Brain microvascular endothelial cell (primary cell): Measurements from ENCODE around the gene NAMPT.

Source experiments
- DNase-seq: peaks from one replicate; pipeline ENCODE4 v3.0.0-alpha.2; 2020
- H3K27ac ChIP-seq: fragments of 250-450 bp; sonication (Bioruptor Pico); 2 replicates; pipeline ENCODE4 v1.5.1; 2020; ENCODE audit warnings: mild to moderate bottlenecking, moderate library complexity
- H3K27me3 ChIP-seq: fragments of 250-450 bp; sonication (Bioruptor Pico); replicated peaks from 2 replicates; pipeline ENCODE4 v1.5.1; 2020; ENCODE audit warnings: mild to moderate bottlenecking
- H3K36me3 ChIP-seq: fragments of 250-450 bp; sonication (Bioruptor Pico); replicated peaks from 2 replicates; pipeline ENCODE4 v1.5.1; 2020; ENCODE audit warnings: mild to moderate bottlenecking
- H3K4me3 ChIP-seq: 2 replicates; pipeline ENCODE4 v1.5.1; 2011; ENCODE audit warnings: low read depth, mild to moderate bottlenecking, control low read depth, low read length, moderate library complexity
- in situ Hi-C: cut with HindIII; loops from 2 replicates; pipeline ENCODE4 v1.10.0; 2017; ENCODE audit warnings: low sequenced_read_pairs, low pct_ligation_motif_present
- TF ChIP-seq, protein P1 (sequence below): IDR thresholded peaks from 2 replicates; pipeline ENCODE4 v1.5.1; 2011; ENCODE audit warnings: low read depth, mild to moderate bottlenecking, moderate library complexity, low read length, control low read depth, inconsistent platforms; ENCODE audit errors: missing control alignments

The NAMPT gene

DNA sequence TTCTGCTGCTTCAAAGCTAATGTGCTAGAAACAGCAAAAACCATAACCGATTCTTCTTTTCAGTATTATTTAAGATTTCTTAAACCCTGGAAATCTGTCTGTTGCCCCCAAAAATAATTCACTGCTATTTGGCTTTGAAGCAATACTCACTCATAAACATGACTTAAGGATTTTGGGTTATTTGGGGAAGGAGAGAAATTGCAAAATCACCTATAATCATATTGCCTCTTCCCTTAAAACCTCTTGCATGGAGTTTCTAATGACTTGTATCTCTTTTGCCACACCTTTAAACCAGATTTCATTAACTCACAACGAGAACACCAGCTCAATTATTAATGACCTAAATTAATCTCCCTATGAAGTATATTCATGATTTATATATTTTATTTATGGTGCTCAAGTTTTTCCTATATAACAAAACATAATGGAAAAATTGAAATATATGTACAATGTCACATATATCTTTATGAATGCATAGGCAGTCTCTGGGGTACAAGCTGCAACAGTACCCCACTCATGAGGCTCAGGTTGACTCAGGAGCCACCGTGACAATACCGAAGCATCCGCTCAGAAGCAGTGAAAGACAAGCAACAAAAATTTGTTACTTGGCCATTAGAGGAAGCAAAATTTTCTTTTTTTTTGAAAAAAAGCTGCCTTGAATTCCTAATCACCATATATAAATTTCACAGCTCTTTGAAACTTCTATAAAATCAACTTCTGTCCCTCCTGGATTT lies 3.0 kb downstream of the NAMPT start:
- no peak overlapping the region for H3K27ac ChIP-seq
- no peaks in the 10 kb centered on the region for H3K27me3 ChIP-seq
- no peak overlapping the region for H3K4me3 ChIP-seq
- DNase-seq, result no peak
- no peaks in the 10 kb centered on the region for H3K36me3 ChIP-seq
- TF ChIP-seq, protein P1, sequence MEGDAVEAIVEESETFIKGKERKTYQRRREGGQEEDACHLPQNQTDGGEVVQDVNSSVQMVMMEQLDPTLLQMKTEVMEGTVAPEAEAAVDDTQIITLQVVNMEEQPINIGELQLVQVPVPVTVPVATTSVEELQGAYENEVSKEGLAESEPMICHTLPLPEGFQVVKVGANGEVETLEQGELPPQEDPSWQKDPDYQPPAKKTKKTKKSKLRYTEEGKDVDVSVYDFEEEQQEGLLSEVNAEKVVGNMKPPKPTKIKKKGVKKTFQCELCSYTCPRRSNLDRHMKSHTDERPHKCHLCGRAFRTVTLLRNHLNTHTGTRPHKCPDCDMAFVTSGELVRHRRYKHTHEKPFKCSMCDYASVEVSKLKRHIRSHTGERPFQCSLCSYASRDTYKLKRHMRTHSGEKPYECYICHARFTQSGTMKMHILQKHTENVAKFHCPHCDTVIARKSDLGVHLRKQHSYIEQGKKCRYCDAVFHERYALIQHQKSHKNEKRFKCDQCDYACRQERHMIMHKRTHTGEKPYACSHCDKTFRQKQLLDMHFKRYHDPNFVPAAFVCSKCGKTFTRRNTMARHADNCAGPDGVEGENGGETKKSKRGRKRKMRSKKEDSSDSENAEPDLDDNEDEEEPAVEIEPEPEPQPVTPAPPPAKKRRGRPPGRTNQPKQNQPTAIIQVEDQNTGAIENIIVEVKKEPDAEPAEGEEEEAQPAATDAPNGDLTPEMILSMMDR, result no peak
- in situ Hi-C loops, result no loop called here

DNA sequence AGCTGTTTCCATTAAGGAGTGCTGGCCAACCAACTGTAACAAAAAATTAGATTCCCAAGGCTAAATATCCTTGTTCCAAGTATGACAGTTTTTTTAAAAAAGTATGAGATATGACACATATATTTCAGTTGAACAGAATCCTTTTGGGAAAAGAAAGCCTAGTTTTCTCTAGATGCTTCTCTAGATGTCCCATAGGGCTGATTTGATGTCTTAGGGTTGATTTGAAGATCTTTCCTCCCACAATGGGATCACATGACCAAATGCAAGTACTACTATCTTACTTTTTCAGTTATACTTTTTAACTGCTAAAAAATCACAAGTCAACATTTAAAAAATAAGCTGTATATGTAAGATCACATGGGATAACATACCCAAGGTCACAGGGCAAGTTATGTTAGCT lies 3.7 kb downstream of the NAMPT start:
- no peak for DNase-seq
- in situ Hi-C loops, result no loop called here
- Histone ChIP-seq H3K36me3 (no peaks in the 10 kb centered on the region), H3K27ac (no peak overlapping the region), H3K4me3 (no peak overlapping the region), H3K27me3 (no peaks in the 10 kb centered on the region)
- TF ChIP-seq, protein P1, result no peak

DNA sequence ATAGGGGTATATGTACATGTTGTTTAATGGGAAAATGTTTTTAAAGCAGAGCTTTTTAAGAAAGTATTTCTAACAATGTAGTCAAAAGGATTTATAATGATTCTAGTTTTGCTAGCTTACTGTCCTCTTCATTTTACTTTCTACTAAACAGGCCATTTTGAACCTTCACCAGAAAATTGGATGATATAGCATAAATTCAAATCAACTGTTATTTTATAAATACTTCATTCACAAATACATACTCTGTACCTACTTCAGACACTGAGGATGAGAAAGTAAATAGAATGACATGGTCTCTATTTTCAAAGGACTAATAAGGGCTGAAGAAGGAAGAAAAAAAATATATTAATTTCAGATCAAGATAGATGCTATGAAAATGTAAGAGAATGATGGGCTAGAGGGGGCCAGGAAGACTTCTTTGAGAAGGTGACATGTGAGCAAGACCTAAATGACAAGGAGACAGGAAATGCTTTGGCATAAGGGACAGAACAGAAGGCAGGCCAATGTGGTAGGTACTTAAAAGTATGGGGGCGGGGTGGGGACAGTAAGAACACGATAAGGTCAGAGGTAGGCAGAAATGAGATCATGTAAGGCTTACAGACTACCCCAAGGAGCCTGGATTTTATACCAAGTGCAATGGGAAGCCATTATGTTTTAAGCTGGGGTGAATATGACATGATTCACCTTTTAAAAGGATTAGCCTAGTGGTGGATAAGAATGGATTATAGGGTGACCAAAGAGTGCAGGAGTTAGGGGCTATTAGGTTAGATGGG lies 5.2 kb downstream of the NAMPT start:
- in situ Hi-C loops, result no loop called here

DNA sequence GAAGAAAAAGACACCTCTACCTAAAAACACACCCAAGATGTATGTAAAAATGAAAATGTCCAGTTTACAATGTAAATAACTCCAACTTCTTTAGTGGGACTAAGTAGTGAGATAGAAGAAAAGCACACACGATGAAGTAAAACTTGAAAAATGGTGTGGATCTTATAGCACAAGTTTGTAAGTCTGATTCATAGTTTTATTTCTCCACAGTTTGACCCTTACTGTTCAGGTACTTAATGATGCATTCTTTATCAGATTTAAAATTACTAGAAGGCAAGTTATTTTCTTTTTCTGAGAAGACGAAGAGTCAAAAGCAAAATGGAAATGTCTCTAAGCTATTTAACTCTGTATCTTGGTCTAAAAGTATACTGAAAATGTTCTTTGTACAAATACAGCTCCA lies 6.1 kb downstream of the NAMPT start:
- TF ChIP-seq, protein P1, result no peak
- Histone ChIP-seq H3K27me3 (no peaks in the 10 kb centered on the region), H3K27ac (no peak overlapping the region), H3K36me3 (peaks cover 3% of the 10 kb centered on the region), H3K4me3 (no peak overlapping the region)
- in situ Hi-C loops, result no loop called here
- no peak for DNase-seq

More for the DNA sequence above, 5.2 kb downstream of the NAMPT start:
- Histone ChIP-seq H3K27ac (no peak overlapping the region), H3K4me3 (no peak overlapping the region), H3K27me3 (no peaks in the 10 kb centered on the region), H3K36me3 (peaks cover under 1% of the 10 kb centered on the region)
- TF ChIP-seq, protein P1, result no peak
- no peak for DNase-seq

DNA sequence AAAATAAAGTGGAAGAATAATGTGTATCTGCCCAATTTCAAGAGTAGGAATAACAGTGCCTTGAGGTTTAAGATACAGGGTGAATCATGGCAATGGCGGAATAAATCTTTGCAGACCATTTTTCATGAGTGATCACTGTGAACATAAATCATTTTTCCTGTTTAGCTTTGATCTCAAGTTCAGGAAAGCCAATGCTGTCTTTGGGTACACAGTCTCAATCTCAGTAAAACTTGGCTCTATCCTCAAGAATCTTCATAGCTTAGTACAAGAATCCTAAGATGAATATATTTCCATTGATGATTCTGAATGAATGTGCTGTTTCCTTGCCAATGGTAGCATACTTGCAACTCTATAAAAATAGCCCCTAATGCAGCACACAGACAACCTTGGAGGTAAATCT lies 6.8 kb downstream of the NAMPT start:
- TF ChIP-seq, protein P1, result no peak
- Histone ChIP-seq H3K27ac (no peak overlapping the region), H3K4me3 (no peak overlapping the region), H3K36me3 (peaks cover 5% of the 10 kb centered on the region), H3K27me3 (no peaks in the 10 kb centered on the region)
- in situ Hi-C loops, result no loop called here
- DNase-seq, result no peak

DNA sequence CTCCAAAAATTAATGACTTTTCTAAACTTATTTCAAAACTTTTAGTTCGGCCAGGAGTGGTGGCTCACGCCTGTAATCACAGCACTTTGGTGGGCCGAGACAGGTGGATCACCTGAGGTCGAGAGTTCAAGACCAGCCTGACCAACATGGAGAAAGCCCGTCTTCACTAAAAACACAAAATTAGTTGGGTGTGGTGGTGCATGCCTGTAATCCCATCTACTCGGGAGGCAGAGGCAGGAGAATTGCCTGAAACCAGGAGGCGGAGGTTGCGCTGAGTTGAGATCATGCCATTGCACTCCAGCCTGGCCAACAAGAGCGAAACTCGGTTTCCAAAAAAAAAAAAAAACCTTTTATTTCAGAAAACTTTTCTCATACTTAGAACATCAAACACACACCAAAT lies 8.3 kb downstream of the NAMPT start:
- no peak overlapping the region for H3K4me3 ChIP-seq
- TF ChIP-seq, protein P1, result no peak
- in situ Hi-C loops, result no loop called here
- peaks cover 5% of the 10 kb centered on the region for H3K36me3 ChIP-seq
- no peaks in the 10 kb centered on the region for H3K27me3 ChIP-seq
- no peak overlapping the region for H3K27ac ChIP-seq
- no peak for DNase-seq
